ENCODE measurements around the gene OR2T11.

OR2T11 gene

GRCh38 chr1:248610301-248610700, 24.6 kb downstream of the OR2T11 start:
- Histone ChIP-seq H3K36me3 (no peaks in the 10 kb centered on the region), H3K4me3 (ENCODE audit: low read depth, low read length) (no peak overlapping the region), H3K9me3 (ENCODE audit: severe bottlenecking) (no peaks in the 10 kb centered on the region), H3K27ac (no peak overlapping the region), H3K27me3 (ENCODE audit: insufficient read depth, low read depth, severe bottlenecking) (peaks cover 58% of the 10 kb centered on the region)
- TF ChIP-seq CTCF (IDR thresholded peaks at IDR 0.05; ENCODE audit: low read depth, low read length), result no peak
- DNase-seq, result no peak

GRCh38 chr1:248599396-248599795, 35.5 kb downstream of the OR2T11 start:
- Histone ChIP-seq H3K9me3 (ENCODE audit: severe bottlenecking) (no peaks in the 10 kb centered on the region), H3K4me3 (ENCODE audit: low read depth, low read length) (no peak overlapping the region), H3K27me3 (ENCODE audit: insufficient read depth, low read depth, severe bottlenecking) (peaks cover 55% of the 10 kb centered on the region), H3K36me3 (no peaks in the 10 kb centered on the region), H3K27ac (no peak overlapping the region)
- TF ChIP-seq CTCF (IDR thresholded peaks at IDR 0.05; ENCODE audit: low read depth, low read length), result no peak
- DNase-seq, result no peak

GRCh38 chr1:248597589-248597988, 37.3 kb downstream of the OR2T11 start, which contains the start of gene OR2T10:
OR2T10 (minus strand) TSS chr1:248597700; CDS start chr1:248593768, 3,932 bp downstream.
- H3K4me3 ChIP-seq (ENCODE audit: low read depth, low read length), result no peak within 1 kb of the TSS
- H3K27me3 ChIP-seq (ENCODE audit: insufficient read depth, low read depth, severe bottlenecking), result peaks cover 61% of the 10 kb centered on the region
- DNase-seq, result no peak
- no peak for TF ChIP-seq CTCF (IDR thresholded peaks at IDR 0.05; ENCODE audit: low read depth, low read length)
- no peak within 1 kb of the TSS for H3K27ac ChIP-seq
- no peaks in the 10 kb centered on the region for H3K36me3 ChIP-seq
- no peaks in the 10 kb centered on the region for H3K9me3 ChIP-seq (ENCODE audit: severe bottlenecking)

GRCh38 chr1:248596615-248597014, 38.3 kb downstream of the OR2T11 start:
- DNase-seq, result no peak
- no peaks in the 10 kb centered on the region for H3K9me3 ChIP-seq (ENCODE audit: severe bottlenecking)
- TF ChIP-seq CTCF (IDR thresholded peaks at IDR 0.05; ENCODE audit: low read depth, low read length), result no peak
- H3K36me3 ChIP-seq, result no peaks in the 10 kb centered on the region
- no peak overlapping the region for H3K4me3 ChIP-seq (ENCODE audit: low read depth, low read length)
- H3K27ac ChIP-seq, result no peak overlapping the region
- peaks cover 67% of the 10 kb centered on the region for H3K27me3 ChIP-seq (ENCODE audit: insufficient read depth, low read depth, severe bottlenecking)

GRCh38 chr1:248593226-248593625, 41.7 kb downstream of the OR2T11 start:
- H3K9me3 ChIP-seq (ENCODE audit: severe bottlenecking), result no peaks in the 10 kb centered on the region
- no peak overlapping the region for H3K27ac ChIP-seq
- H3K27me3 ChIP-seq (ENCODE audit: insufficient read depth, low read depth, severe bottlenecking), result peaks cover 69% of the 10 kb centered on the region
- no peaks in the 10 kb centered on the region for H3K36me3 ChIP-seq
- TF ChIP-seq CTCF (IDR thresholded peaks at IDR 0.05; ENCODE audit: low read depth, low read length), result no peak
- DNase-seq, result no peak
- H3K4me3 ChIP-seq (ENCODE audit: low read depth, low read length), result no peak overlapping the region

- TF ChIP-seq CTCF (IDR thresholded peaks at IDR 0.05; ENCODE audit: low read depth, low read length), result no peak
- Histone ChIP-seq H3K36me3 (no peaks in the 10 kb centered on the region), H3K4me3 (ENCODE audit: low read depth, low read length) (no peak overlapping the region), H3K27me3 (ENCODE audit: insufficient read depth, low read depth, severe bottlenecking) (peaks cover 66% of the 10 kb centered on the region), H3K27ac (no peak overlapping the region), H3K9me3 (ENCODE audit: severe bottlenecking) (no peaks in the 10 kb centered on the region)
- no peak for DNase-seq
Measured at GRCh38 chr1:248592655-248593054, 42.2 kb downstream of the OR2T11 start.
